ENCODE data around the gene MLLT10. TPM values are rescaled to one million over a fixed set of nuclear protein-coding genes. Genes with fewer than 3 reads are reported as not detected.
A peak's percentile ranks its signal among the peaks of the same experiment; 100 is the strongest.

Gene MLLT10
- total RNA-seq, 1 donor: 37.6 TPM

DNA sequence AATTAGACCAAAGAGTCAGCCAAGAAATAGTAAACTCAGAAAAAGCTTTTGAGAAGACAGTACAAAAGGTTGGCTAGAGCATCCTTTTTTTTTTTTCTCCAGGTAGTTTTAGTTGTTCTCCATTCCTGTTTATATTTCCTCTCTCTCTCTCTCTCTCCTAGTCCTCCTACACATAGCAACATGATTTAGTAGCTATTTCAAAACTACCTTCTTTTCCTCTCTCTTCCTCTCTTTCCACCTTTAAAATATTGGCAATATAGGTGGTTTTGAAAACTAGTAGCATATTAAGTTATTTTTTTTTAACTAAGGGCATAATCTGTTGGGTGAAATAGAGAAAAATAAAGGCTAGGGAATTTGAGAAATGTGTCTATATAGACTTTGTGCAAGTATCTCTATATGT is 13.5 kb upstream of the MLLT10 start:
- H3K27me3 ChIP-seq (ENCODE audit: insufficient read depth, low read length): no peaks in the 10 kb centered on the region
- H3K79me2 ChIP-seq (ENCODE audit: insufficient read depth, low read length): no peaks in the 10 kb centered on the region
- no peak overlapping the region for H3K27ac ChIP-seq (ENCODE audit: low read depth, low read length)
- H3K36me3 ChIP-seq (ENCODE audit: insufficient read depth, low read length): no peaks in the 10 kb centered on the region
- no peak for DNase-seq (ENCODE audit: insufficient read length, low spot score, missing footprints)
- H4K20me1 ChIP-seq (ENCODE audit: insufficient read depth, low read length): no peaks in the 10 kb centered on the region
- no peak overlapping the region for H2AFZ ChIP-seq (ENCODE audit: low read length)
- H3K9me3 ChIP-seq (ENCODE audit: low read depth, low read length): no peaks in the 10 kb centered on the region
- no peak for TF ChIP-seq CTCF (IDR thresholded peaks at IDR 0.05; ENCODE audit: extremely low read depth, low read depth, low read length)
- peak overlapping the region; percentile 96 for H3K4me2 ChIP-seq (ENCODE audit: insufficient read depth, low read length)
- peak overlapping the region; percentile 74 for H3K4me3 ChIP-seq (ENCODE audit: insufficient read depth, low read length)
- H3K4me1 ChIP-seq (ENCODE audit: insufficient read depth, low read length): peaks cover 13% of the 10 kb centered on the region

- Histone ChIP-seq H3K36me3 (ENCODE audit: insufficient read depth, low read length) (no peaks in the 10 kb centered on the region), H3K4me1 (ENCODE audit: insufficient read depth, low read length) (peaks cover 12% of the 10 kb centered on the region), H3K27ac (ENCODE audit: low read depth, low read length) (no peak overlapping the region), H3K27me3 (ENCODE audit: insufficient read depth, low read length) (no peaks in the 10 kb centered on the region), H4K20me1 (ENCODE audit: insufficient read depth, low read length) (no peaks in the 10 kb centered on the region), H3K4me2 (ENCODE audit: insufficient read depth, low read length) (no peak overlapping the region), H2AFZ (ENCODE audit: low read length) (no peak overlapping the region), H3K79me2 (ENCODE audit: insufficient read depth, low read length) (no peaks in the 10 kb centered on the region), H3K9me3 (ENCODE audit: low read depth, low read length) (no peaks in the 10 kb centered on the region), H3K4me3 (ENCODE audit: insufficient read depth, low read length) (no peak overlapping the region)
- DNase-seq (ENCODE audit: insufficient read length, low spot score, missing footprints): no peak
- TF ChIP-seq CTCF (IDR thresholded peaks at IDR 0.05; ENCODE audit: extremely low read depth, low read depth, low read length): no peak
These were observed 13.1 kb upstream of the MLLT10 start for GRCh38 chr10:21520949-21521348.

- Histone ChIP-seq H3K4me1 (ENCODE audit: insufficient read depth, low read length) (peaks cover 9% of the 10 kb centered on the region), H3K36me3 (ENCODE audit: insufficient read depth, low read length) (no peaks in the 10 kb centered on the region), H3K4me3 (ENCODE audit: insufficient read depth, low read length) (no peak overlapping the region), H3K4me2 (ENCODE audit: insufficient read depth, low read length) (no peak overlapping the region), H3K9me3 (ENCODE audit: low read depth, low read length) (no peaks in the 10 kb centered on the region), H2AFZ (ENCODE audit: low read length) (no peak overlapping the region), H3K27me3 (ENCODE audit: insufficient read depth, low read length) (no peaks in the 10 kb centered on the region), H3K79me2 (ENCODE audit: insufficient read depth, low read length) (no peaks in the 10 kb centered on the region), H3K27ac (ENCODE audit: low read depth, low read length) (no peak overlapping the region), H4K20me1 (ENCODE audit: insufficient read depth, low read length) (no peaks in the 10 kb centered on the region)
- no peak for DNase-seq (ENCODE audit: insufficient read length, low spot score, missing footprints)
- TF ChIP-seq CTCF (IDR thresholded peaks at IDR 0.05; ENCODE audit: extremely low read depth, low read depth, low read length): no peak
These were observed 12.1 kb upstream of the MLLT10 start for GRCh38 chr10:21521751-21522533.

DNA sequence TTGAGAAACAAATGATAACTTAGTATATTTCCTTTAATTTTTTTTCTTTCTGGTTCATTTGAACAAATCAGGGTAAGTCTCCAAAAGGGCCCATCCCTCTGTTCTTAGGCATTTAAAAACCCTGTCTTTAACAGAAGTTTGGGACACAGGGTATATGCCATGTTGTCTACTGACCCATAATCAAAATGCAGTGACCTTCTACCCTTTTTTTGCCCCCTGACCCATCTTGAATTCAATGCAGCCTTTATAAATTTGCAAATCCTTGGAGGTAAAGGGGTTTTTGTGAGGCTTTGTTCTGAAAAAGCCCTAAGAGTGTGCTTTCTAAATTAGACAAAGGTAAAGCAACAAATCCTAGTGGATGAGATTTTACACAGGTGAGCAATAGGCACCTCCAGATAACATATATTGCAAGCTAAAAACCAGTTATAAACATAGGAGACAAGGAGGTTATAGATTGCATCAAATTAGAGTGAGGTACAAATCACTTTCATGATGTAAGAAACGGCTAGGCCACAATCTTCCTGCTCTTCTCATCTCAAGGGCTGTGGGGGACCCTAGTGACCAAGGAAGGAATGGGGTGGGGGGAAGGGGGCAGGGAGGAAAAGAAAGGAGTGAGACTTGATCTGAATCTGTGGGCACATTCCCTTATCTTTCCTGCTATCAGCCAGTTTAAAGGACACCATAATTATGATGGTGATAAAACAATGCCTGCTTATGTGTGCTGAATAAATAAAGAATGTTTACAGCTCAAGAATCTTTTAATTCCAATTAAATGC is 11.2 kb upstream of the MLLT10 start:
- no peak overlapping the region for H3K4me3 ChIP-seq (ENCODE audit: insufficient read depth, low read length)

More for the DNA sequence above, 11.2 kb upstream of the MLLT10 start:
- no peaks in the 10 kb centered on the region for H3K27me3 ChIP-seq (ENCODE audit: insufficient read depth, low read length)
- DNase-seq (ENCODE audit: insufficient read length, low spot score, missing footprints): no peak
- no peak overlapping the region for H3K4me2 ChIP-seq (ENCODE audit: insufficient read depth, low read length)
- TF ChIP-seq CTCF (IDR thresholded peaks at IDR 0.05; ENCODE audit: extremely low read depth, low read depth, low read length): no peak
- H3K36me3 ChIP-seq (ENCODE audit: insufficient read depth, low read length): no peaks in the 10 kb centered on the region
- no peak overlapping the region for H3K27ac ChIP-seq (ENCODE audit: low read depth, low read length)
- no peaks in the 10 kb centered on the region for H4K20me1 ChIP-seq (ENCODE audit: insufficient read depth, low read length)
- H2AFZ ChIP-seq (ENCODE audit: low read length): no peak overlapping the region
- no peaks in the 10 kb centered on the region for H3K79me2 ChIP-seq (ENCODE audit: insufficient read depth, low read length)
- no peaks in the 10 kb centered on the region for H3K9me3 ChIP-seq (ENCODE audit: low read depth, low read length)
- H3K4me1 ChIP-seq (ENCODE audit: insufficient read depth, low read length): peaks cover 4% of the 10 kb centered on the region

Measured in osteoblast (primary cell).